ENCODE data around the gene MICALL2. TPM values are rescaled to one million over a fixed set of nuclear protein-coding genes. Genes with fewer than 3 reads are reported as not detected.

MICALL2 gene
- polyA plus RNA-seq, 1 of the 3 experiments (the other 2 are of a cell fraction): 38.8 TPM

DNA sequence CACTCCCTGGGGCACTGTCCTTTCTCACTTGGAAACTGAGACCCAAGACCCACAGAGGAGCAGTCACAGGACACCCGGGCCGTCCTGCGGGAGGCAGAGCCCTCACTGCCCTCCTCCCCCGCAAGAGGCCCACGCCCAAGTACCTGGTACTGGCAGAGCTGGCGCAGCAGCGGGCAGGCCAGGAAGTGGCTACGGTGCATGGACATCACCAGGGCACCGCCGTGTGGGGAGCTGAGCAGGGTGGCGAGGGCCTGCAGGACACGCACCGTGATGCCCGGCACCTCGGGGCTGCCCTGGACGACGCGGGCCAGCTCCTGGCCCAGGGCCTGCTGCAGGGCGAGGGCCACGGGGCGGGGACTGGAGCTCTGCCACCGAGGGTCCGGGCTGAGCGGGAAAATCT is 20.0 kb upstream of the MICALL2 start:
- DNase-seq: no peak
- H3K36me3 ChIP-seq (replicated peaks in 1 of 2; ENCODE audit: control insufficient read depth in 1 of 2, insufficient read depth in 2 of 2, low read length in 1 of 2): peaks cover 27 to 92% of the 10 kb centered on the region in 2 experiments
- 93% methylated on average over 14 of the region's 24 CpGs for WGBS (ENCODE audit: low lambda C conversion rate)
- no peaks in the 10 kb centered on the region for H3K27me3 ChIP-seq (ENCODE audit: insufficient read depth)
- H2AFZ ChIP-seq (ENCODE audit: low read depth): no peak overlapping the region
- H3K27ac ChIP-seq (ENCODE audit: low read depth in 2 of 2, low read length in 1 of 2): no peak overlapping the region
- H3K4me1 ChIP-seq (ENCODE audit: control insufficient read depth in 1 of 2, insufficient read depth in 2 of 2, low read depth in 1 of 2, low read length in 1 of 2): no peaks in the 10 kb centered on the region
- no peak overlapping the region for H3K9ac ChIP-seq
- no peaks in the 10 kb centered on the region for H3K79me2 ChIP-seq (ENCODE audit: insufficient read depth)
- no peak for TF ChIP-seq EZH2phosphoT487 (IDR thresholded peaks at IDR 0.05; ENCODE audit: borderline replicate concordance, low read depth)
- TF ChIP-seq, protein P1, sequence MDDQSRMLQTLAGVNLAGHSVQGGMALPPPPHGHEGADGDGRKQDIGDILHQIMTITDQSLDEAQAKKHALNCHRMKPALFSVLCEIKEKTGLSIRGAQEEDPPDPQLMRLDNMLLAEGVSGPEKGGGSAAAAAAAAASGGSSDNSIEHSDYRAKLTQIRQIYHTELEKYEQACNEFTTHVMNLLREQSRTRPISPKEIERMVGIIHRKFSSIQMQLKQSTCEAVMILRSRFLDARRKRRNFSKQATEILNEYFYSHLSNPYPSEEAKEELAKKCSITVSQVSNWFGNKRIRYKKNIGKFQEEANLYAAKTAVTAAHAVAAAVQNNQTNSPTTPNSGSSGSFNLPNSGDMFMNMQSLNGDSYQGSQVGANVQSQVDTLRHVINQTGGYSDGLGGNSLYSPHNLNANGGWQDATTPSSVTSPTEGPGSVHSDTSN (IDR thresholded peaks at IDR 0.05): no peak
- TF ChIP-seq SMC3 (IDR thresholded peaks at IDR 0.05; ENCODE audit: low read depth, low read length): no peak
- no peak for TF ChIP-seq FOXM1 (IDR thresholded peaks at IDR 0.05; ENCODE audit: low read depth)
- TF ChIP-seq NFIC (IDR thresholded peaks at IDR 0.05; ENCODE audit: borderline replicate concordance): no peak
- no peak for TF ChIP-seq RCOR1 (IDR thresholded peaks at IDR 0.05; ENCODE audit: low read length)
- TF ChIP-seq FOSL2 (IDR thresholded peaks at IDR 0.05; ENCODE audit: borderline replicate concordance, low read depth): no peak
- TF ChIP-seq, protein P2, sequence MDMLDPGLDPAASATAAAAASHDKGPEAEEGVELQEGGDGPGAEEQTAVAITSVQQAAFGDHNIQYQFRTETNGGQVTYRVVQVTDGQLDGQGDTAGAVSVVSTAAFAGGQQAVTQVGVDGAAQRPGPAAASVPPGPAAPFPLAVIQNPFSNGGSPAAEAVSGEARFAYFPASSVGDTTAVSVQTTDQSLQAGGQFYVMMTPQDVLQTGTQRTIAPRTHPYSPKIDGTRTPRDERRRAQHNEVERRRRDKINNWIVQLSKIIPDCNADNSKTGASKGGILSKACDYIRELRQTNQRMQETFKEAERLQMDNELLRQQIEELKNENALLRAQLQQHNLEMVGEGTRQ (IDR thresholded peaks at IDR 0.05; ENCODE audit: borderline replicate concordance, low read depth, low read length): no peak
- TF ChIP-seq TEAD4 (IDR thresholded peaks at IDR 0.05; ENCODE audit: borderline replicate concordance, insufficient read depth): no peak
- TF ChIP-seq GATA2 (CRISPR knock-in tag; IDR thresholded peaks at IDR 0.05): no peak
- ChIA-PET CTCF (interaction anchor here (1.2 kb wide), 1 partner anchor 25 kb away, joined by 3 read pairs; the partner anchor contains the start of gene INTS1), POLR2A (interaction anchor here (1.2 to 2.0 kb wide), 2 partner anchors 10 to 11 kb away, joined by 3 to 5 read pairs; no protein-coding TSS in a partner anchor)
- H3K4me3 ChIP-seq (ENCODE audit: low read depth in 2 of 2, low read length in 1 of 2): no peak overlapping the region
- H3K9me3 ChIP-seq: no peaks in the 10 kb centered on the region
- H3K4me2 ChIP-seq: no peak overlapping the region
- H3F3A ChIP-seq (replicated peaks; ENCODE audit: insufficient read depth): no peaks in the 10 kb centered on the region
- H3K9me2 ChIP-seq: no peaks in the 10 kb centered on the region
- H4K20me1 ChIP-seq (ENCODE audit: insufficient read depth): peaks cover 9% of the 10 kb centered on the region; the same call in 1 of the 2 replicates

DNA sequence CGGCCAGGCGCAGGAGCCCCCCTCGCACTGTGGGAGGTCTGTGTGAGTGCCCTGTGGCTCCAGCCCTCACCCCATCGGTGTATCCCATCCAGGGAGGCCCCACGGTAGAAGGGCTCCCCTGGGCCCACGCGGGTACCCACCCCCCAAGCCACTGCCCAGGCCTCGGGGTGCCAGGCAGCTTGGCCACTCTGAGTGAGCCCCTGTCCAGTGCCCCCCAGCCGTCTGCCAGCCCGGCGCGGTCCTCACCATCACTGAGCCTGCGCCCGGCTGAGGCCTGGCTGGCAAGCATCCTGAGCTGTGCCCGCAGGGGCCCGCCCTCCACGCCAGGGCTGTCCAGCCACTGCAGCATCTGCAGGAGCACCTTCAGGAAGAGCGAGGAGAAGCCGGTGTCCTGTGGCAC is 19.2 kb upstream of the MICALL2 start:
- Histone ChIP-seq H3K27me3 (ENCODE audit: insufficient read depth) (no peaks in the 10 kb centered on the region), H3K4me2 (no peak overlapping the region), H3K4me3 (ENCODE audit: low read depth in 2 of 2, low read length in 1 of 2) (no peak overlapping the region), H3K9me2 (no peaks in the 10 kb centered on the region), H2AFZ (ENCODE audit: low read depth) (no peak overlapping the region), H4K20me1 (ENCODE audit: insufficient read depth) (peaks cover 15% of the 10 kb centered on the region), H3K9ac (no peak overlapping the region), H3K27ac (ENCODE audit: low read depth in 2 of 2, low read length in 1 of 2) (no peak overlapping the region), H3F3A (replicated peaks; ENCODE audit: insufficient read depth) (no peaks in the 10 kb centered on the region), H3K9me3 (no peaks in the 10 kb centered on the region), H3K79me2 (ENCODE audit: insufficient read depth) (no peaks in the 10 kb centered on the region), H3K36me3 (replicated peaks in 1 of 2; ENCODE audit: control insufficient read depth in 1 of 2, insufficient read depth in 2 of 2, low read length in 1 of 2) (peaks cover 29 to 89% of the 10 kb centered on the region in 2 experiments), H3K4me1 (ENCODE audit: control insufficient read depth in 1 of 2, insufficient read depth in 2 of 2, low read depth in 1 of 2, low read length in 1 of 2) (no peaks in the 10 kb centered on the region; a peak in 1 of 4 replicates)
- ChIA-PET POLR2A (no interaction called here), CTCF (interaction anchor here (1.2 to 1.9 kb wide), 2 partner anchors 26 to 285 kb away, joined by 3 to 4 read pairs; partner anchors contain the start of gene INTS1)
- WGBS (ENCODE audit: low lambda C conversion rate): 100% methylated on average over 4 of the region's 19 CpGs
- DNase-seq: no peak
- no peak for TF ChIP-seq EZH2phosphoT487 (IDR thresholded peaks at IDR 0.05; ENCODE audit: borderline replicate concordance, low read depth)
- TF ChIP-seq CHD2 (IDR thresholded peaks at IDR 0.05; ENCODE audit: low read length, partially characterized antibody): no peak
- TF ChIP-seq, protein P3, sequence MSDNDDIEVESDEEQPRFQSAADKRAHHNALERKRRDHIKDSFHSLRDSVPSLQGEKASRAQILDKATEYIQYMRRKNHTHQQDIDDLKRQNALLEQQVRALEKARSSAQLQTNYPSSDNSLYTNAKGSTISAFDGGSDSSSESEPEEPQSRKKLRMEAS (IDR thresholded peaks at IDR 0.05; ENCODE audit: low read depth): no peak
- TF ChIP-seq SIN3A (IDR thresholded peaks at IDR 0.05; ENCODE audit: borderline replicate concordance, low read depth, low read length): no peak
- no peak for TF ChIP-seq SMC3 (IDR thresholded peaks at IDR 0.05; ENCODE audit: low read depth, low read length)
- TF ChIP-seq, protein P4, sequence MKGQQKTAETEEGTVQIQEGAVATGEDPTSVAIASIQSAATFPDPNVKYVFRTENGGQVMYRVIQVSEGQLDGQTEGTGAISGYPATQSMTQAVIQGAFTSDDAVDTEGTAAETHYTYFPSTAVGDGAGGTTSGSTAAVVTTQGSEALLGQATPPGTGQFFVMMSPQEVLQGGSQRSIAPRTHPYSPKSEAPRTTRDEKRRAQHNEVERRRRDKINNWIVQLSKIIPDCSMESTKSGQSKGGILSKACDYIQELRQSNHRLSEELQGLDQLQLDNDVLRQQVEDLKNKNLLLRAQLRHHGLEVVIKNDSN (IDR thresholded peaks at IDR 0.05; ENCODE audit: borderline replicate concordance, low read depth): no peak

All from SK-N-SH (cell line).